ENCODE results near the gene CACNA2D2.

- TF ChIP-seq CTCF (IDR thresholded peaks at IDR 0.05; ENCODE audit: insufficient read depth, low read length, poor library complexity, severe bottlenecking): no peak
- TF ChIP-seq EZH2phosphoT487 (conservative IDR thresholded peaks at IDR 0.05; ENCODE audit: low read length): no peak
Observed at GRCh38 chr3:50383750-50384149, 119.7 kb downstream of the CACNA2D2 start.

All from SU-DHL-6 (cell line).